Mammary epithelial cell (primary cell): ENCODE data around the gene MBP.

Source experiments
- CTCF ChIP-seq, 2 donors: IDR thresholded peaks in 1 of 2; conservative IDR thresholded peaks in 1 of 2; 2 replicates each; pipeline ENCODE4 v1.5.1; 2011 to 2012; ENCODE audit warnings: inconsistent platforms in 2 of 2, low read length in 2 of 2, mild to moderate bottlenecking in 2 of 2, control low read depth in 1 of 2, low read depth in 1 of 2; ENCODE audit not compliant: insufficient read depth in 1 of 2; ENCODE audit errors: extremely low read depth in 1 of 2
- EZH2 ChIP-seq: IDR thresholded peaks from 2 replicates; pipeline ENCODE4 v1.6.1; 2012; ENCODE audit warnings: low read length, inconsistent platforms, borderline replicate concordance

DNA sequence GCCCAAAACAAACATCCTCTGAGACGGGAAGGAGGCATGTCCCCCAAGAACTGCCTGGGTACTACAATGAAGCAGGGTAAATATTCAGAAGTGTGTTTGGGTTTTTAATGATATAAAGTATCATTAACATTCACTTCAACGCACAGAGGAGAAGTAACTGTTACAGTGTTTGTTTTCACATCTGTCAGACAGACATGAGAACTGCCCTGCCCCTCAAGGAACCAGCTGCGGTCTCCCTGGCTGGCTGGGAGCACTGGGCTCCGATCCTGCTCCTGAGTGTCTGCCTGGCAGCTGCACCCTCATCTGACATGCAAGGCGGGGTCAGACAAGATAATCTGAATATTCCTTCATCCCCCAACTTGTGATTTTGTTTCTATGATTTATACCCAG lies 75.6 kb downstream of the MBP start:
- no peak for TF ChIP-seq CTCF (conservative IDR thresholded peaks at IDR 0.05 in 1 of 2, IDR thresholded peaks at IDR 0.05 in 1 of 2; ENCODE audit: extremely low read depth in 1 of 2, insufficient read depth in 1 of 2, low read depth in 1 of 2, low read length in 2 of 2)
- no peak for TF ChIP-seq EZH2
